ENCODE data around the gene PACRG.

GRCh38 chr6:163328411-163328810 lies 600.6 kb downstream of the PACRG start:
- TF ChIP-seq MAX (IDR thresholded peaks at IDR 0.05; ENCODE audit: low read depth, low read length) (no peak), CTCF (IDR thresholded peaks at IDR 0.05; ENCODE audit: low read depth, low read length) (no peak), POLR2A (IDR thresholded peaks at IDR 0.05; ENCODE audit: extremely low read depth, insufficient read length) (no peak), MYC (IDR thresholded peaks at IDR 0.05; ENCODE audit: low read depth, low read length) (no peak)

Measured in NB4 (cell line).